ENCODE data around the gene ELOVL6.

ELOVL6 gene

DNA sequence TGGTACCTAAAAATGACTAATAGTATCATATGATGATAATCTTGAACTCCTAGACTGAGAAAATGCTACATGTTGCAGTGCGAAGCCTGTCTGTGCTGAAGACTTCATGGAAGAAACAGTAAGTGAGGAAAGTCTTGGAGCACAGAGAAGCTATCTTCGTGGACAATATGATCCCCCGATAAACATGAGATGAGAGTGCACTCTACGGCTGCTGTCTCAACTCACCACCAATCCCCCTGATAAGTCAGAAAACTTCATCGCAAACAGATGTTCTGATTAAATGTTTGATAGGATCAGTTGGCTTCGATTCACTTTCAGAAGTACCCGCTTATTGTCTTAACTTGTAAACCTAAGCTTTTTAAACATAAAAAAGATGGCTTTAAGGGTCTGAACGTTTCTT lies 130.2 kb downstream of the ELOVL6 start:
- Histone ChIP-seq H3K27me3 (ENCODE audit: low read depth, low read length) (no peaks in the 10 kb centered on the region), H3K9ac (ENCODE audit: low read length) (no peak overlapping the region), H4K20me1 (ENCODE audit: insufficient read depth, low read length) (no peaks in the 10 kb centered on the region), H3K4me2 (ENCODE audit: low read length) (no peak overlapping the region), H3K27ac (ENCODE audit: low read length) (no peak overlapping the region), H3K4me1 (ENCODE audit: low read length) (no peaks in the 10 kb centered on the region), H3K36me3 (replicated peaks; ENCODE audit: low read depth, low read length) (no peaks in the 10 kb centered on the region), H2AFZ (ENCODE audit: low read depth, low read length) (no peak overlapping the region), H3K9me3 (ENCODE audit: insufficient read depth, low read length) (no peaks in the 10 kb centered on the region), H3K4me3 (ENCODE audit: low read length) (no peak overlapping the region), H3K79me2 (ENCODE audit: low read length) (no peaks in the 10 kb centered on the region)
- TF ChIP-seq, protein P1, sequence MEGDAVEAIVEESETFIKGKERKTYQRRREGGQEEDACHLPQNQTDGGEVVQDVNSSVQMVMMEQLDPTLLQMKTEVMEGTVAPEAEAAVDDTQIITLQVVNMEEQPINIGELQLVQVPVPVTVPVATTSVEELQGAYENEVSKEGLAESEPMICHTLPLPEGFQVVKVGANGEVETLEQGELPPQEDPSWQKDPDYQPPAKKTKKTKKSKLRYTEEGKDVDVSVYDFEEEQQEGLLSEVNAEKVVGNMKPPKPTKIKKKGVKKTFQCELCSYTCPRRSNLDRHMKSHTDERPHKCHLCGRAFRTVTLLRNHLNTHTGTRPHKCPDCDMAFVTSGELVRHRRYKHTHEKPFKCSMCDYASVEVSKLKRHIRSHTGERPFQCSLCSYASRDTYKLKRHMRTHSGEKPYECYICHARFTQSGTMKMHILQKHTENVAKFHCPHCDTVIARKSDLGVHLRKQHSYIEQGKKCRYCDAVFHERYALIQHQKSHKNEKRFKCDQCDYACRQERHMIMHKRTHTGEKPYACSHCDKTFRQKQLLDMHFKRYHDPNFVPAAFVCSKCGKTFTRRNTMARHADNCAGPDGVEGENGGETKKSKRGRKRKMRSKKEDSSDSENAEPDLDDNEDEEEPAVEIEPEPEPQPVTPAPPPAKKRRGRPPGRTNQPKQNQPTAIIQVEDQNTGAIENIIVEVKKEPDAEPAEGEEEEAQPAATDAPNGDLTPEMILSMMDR (IDR thresholded peaks at IDR 0.05; ENCODE audit: low read depth, low read length) = no peak
- TF ChIP-seq EZH2phosphoT487 (IDR thresholded peaks at IDR 0.05; ENCODE audit: low read depth) = no peak

DNA sequence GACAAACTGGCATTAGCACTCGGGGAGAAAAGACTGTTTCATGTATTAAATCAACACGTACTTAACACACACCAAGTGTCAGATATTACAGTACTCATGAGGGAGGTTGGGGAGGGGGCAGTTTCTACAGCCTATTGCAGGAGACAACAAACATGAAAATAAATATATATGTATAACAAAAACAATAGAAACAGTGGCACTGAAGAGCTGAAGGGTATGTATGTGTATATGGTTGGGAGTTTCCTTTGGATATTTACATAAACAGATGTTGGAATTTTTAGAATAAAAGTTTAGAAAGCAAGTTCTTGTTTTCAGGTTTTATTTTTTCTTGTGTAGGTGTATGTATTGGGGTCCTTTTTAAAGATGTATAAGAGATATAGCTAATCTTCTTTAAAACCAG lies 133.5 kb downstream of the ELOVL6 start:
- H3K79me2 ChIP-seq (ENCODE audit: low read length) = no peaks in the 10 kb centered on the region

DNA sequence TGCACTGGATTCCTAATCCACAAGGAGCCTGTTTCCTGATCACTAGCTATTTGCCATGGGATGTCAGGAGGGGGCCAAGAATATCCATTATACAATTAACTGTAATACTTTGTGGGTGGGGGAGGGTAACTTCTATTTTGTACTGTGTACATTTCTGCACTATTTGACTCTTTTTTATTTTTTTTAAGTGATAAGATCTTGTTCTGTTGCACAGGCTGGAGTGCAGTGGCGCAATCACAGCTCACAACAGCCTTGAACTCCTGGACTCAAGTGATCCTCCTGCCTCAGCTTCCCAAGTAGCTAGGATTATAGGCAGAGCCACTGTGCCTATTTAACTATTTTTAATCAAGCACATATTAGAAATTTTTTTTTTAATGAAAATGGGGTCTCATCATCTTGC lies 134.1 kb downstream of the ELOVL6 start:
- H3K4me1 ChIP-seq (ENCODE audit: low read length) = peaks cover 10% of the 10 kb centered on the region
- no peaks in the 10 kb centered on the region for H3K36me3 ChIP-seq (replicated peaks; ENCODE audit: low read depth, low read length)
- H3K27me3 ChIP-seq (ENCODE audit: low read depth, low read length) = no peaks in the 10 kb centered on the region
- H3K27ac ChIP-seq (ENCODE audit: low read length) = no peak overlapping the region
- no peak overlapping the region for H3K4me2 ChIP-seq (ENCODE audit: low read length)
- H3K9ac ChIP-seq (ENCODE audit: low read length) = no peak overlapping the region
- H3K4me3 ChIP-seq (ENCODE audit: low read length) = no peak overlapping the region
- no peak for TF ChIP-seq EZH2phosphoT487 (IDR thresholded peaks at IDR 0.05; ENCODE audit: low read depth)
- TF ChIP-seq, protein P1 (IDR thresholded peaks at IDR 0.05; ENCODE audit: low read depth, low read length) = no peak
- H2AFZ ChIP-seq (ENCODE audit: low read depth, low read length) = no peak overlapping the region
- H4K20me1 ChIP-seq (ENCODE audit: insufficient read depth, low read length) = no peaks in the 10 kb centered on the region
- H3K9me3 ChIP-seq (ENCODE audit: insufficient read depth, low read length) = no peaks in the 10 kb centered on the region
- no peaks in the 10 kb centered on the region for H3K79me2 ChIP-seq (ENCODE audit: low read length)

More for the DNA sequence above, 133.5 kb downstream of the ELOVL6 start:
- peaks cover 4% of the 10 kb centered on the region for H3K4me1 ChIP-seq (ENCODE audit: low read length)
- no peaks in the 10 kb centered on the region for H3K36me3 ChIP-seq (replicated peaks; ENCODE audit: low read depth, low read length)
- H3K9ac ChIP-seq (ENCODE audit: low read length) = no peak overlapping the region
- H3K27me3 ChIP-seq (ENCODE audit: low read depth, low read length) = no peaks in the 10 kb centered on the region
- no peaks in the 10 kb centered on the region for H3K9me3 ChIP-seq (ENCODE audit: insufficient read depth, low read length)
- H2AFZ ChIP-seq (ENCODE audit: low read depth, low read length) = no peak overlapping the region
- no peaks in the 10 kb centered on the region for H4K20me1 ChIP-seq (ENCODE audit: insufficient read depth, low read length)
- H3K4me2 ChIP-seq (ENCODE audit: low read length) = no peak overlapping the region
- no peak for TF ChIP-seq EZH2phosphoT487 (IDR thresholded peaks at IDR 0.05; ENCODE audit: low read depth)
- TF ChIP-seq, protein P1 (IDR thresholded peaks at IDR 0.05; ENCODE audit: low read depth, low read length) = no peak
- H3K27ac ChIP-seq (ENCODE audit: low read length) = no peak overlapping the region
- no peak overlapping the region for H3K4me3 ChIP-seq (ENCODE audit: low read length)

DNA sequence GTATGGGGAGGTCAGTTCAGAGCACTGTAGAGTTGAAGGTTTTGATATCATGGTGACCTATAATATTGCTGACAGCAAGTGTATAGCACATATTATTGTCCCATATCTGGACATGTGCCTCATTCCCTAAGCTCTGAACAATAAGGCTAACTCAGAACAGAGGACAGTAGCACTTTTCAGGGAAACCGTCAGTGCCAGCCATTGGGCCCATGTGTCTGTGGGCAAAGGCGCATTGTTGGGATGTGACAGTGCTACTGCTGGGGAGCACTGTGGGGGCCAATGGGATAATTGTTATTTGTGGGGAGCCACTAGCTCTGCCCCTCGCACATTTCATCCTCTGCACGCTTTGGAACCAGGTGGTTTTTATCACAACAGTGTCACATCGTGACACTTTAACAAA lies 136.2 kb downstream of the ELOVL6 start:
- Histone ChIP-seq H3K27ac (ENCODE audit: low read length) (no peak overlapping the region), H3K9me3 (ENCODE audit: insufficient read depth, low read length) (no peaks in the 10 kb centered on the region), H4K20me1 (ENCODE audit: insufficient read depth, low read length) (no peaks in the 10 kb centered on the region), H3K9ac (ENCODE audit: low read length) (no peak overlapping the region), H3K79me2 (ENCODE audit: low read length) (no peaks in the 10 kb centered on the region), H3K4me2 (ENCODE audit: low read length) (no peak overlapping the region), H2AFZ (ENCODE audit: low read depth, low read length) (no peak overlapping the region), H3K4me3 (ENCODE audit: low read length) (no peak overlapping the region), H3K27me3 (ENCODE audit: low read depth, low read length) (no peaks in the 10 kb centered on the region), H3K36me3 (replicated peaks; ENCODE audit: low read depth, low read length) (no peaks in the 10 kb centered on the region), H3K4me1 (ENCODE audit: low read length) (peaks cover 15% of the 10 kb centered on the region)
- TF ChIP-seq EZH2phosphoT487 (IDR thresholded peaks at IDR 0.05; ENCODE audit: low read depth) = no peak
- TF ChIP-seq, protein P1 (IDR thresholded peaks at IDR 0.05; ENCODE audit: low read depth, low read length) = no peak

All from OCI-LY3 (cell line).